Mesenchymal stem cell (in vitro differentiated cells and primary cell): Measurements from ENCODE around the gene SAFB.

Experiments used
- DNase-seq: peaks from one replicate; pipeline ENCODE4 v3.0.0-alpha.2; 2013
- H2AFZ ChIP-seq: one replicate; pipeline ENCODE4 v1.6.1; 2013; ENCODE audit warnings: low read depth, mild to moderate bottlenecking, control low read depth, inconsistent platforms, low read length, moderate library complexity
- H2AK5ac ChIP-seq: 2 replicates; pipeline ENCODE4 v1.6.1; 2013; ENCODE audit warnings: low read length, moderate library complexity, mild to moderate bottlenecking, inconsistent platforms; ENCODE audit not compliant: severe bottlenecking
- H2BK120ac ChIP-seq: one replicate; pipeline ENCODE4 v1.6.1; 2013; ENCODE audit warnings: low read depth, mild to moderate bottlenecking, inconsistent platforms, low read length, moderate library complexity
- H2BK12ac ChIP-seq, 2 experiments: one replicate each; pipeline ENCODE4 v1.6.1; 2013; ENCODE audit warnings: inconsistent platforms in 2 of 2, low read length in 2 of 2, mild to moderate bottlenecking in 2 of 2, moderate library complexity in 2 of 2, control low read depth in 1 of 2
- H2BK15ac ChIP-seq: one replicate; pipeline ENCODE4 v1.6.1; 2013; ENCODE audit warnings: mild to moderate bottlenecking, low read depth, inconsistent platforms; ENCODE audit not compliant: poor library complexity, severe bottlenecking
- H2BK5ac ChIP-seq: 2 replicates; pipeline ENCODE4 v1.6.1; 2013; ENCODE audit warnings: low read depth, mild to moderate bottlenecking, low read length, control low read depth, inconsistent platforms; ENCODE audit not compliant: poor library complexity, severe bottlenecking
- H3K14ac ChIP-seq, 2 experiments: one replicate each; pipeline ENCODE4 v1.6.1; 2013; ENCODE audit warnings: inconsistent platforms in 2 of 2, low read length in 2 of 2, control low read depth in 1 of 2, mild to moderate bottlenecking in 1 of 2, moderate library complexity in 1 of 2
- H3K18ac ChIP-seq, 2 experiments: one replicate each; pipeline ENCODE4 v1.6.1; 2013; ENCODE audit warnings: inconsistent platforms in 2 of 2, low read length in 2 of 2, control low read depth in 1 of 2, low read depth in 1 of 2, mild to moderate bottlenecking in 1 of 2
- H3K23ac ChIP-seq, 2 experiments: one replicate each; pipeline ENCODE4 v1.6.1; 2013; ENCODE audit warnings: inconsistent platforms in 2 of 2, low read length in 2 of 2, mild to moderate bottlenecking in 2 of 2, moderate library complexity in 2 of 2, control low read depth in 1 of 2
- H3K27ac ChIP-seq: 2 replicates; pipeline ENCODE4 v1.5.1; 2013; ENCODE audit warnings: mild to moderate bottlenecking, moderate library complexity, low read length, control low read depth, inconsistent platforms; ENCODE audit not compliant: poor library complexity, severe bottlenecking
- H3K27me3 ChIP-seq, 2 experiments: 2 replicates each; pipeline versions ENCODE4 v1.6.1 to v1.7.0; 2013; ENCODE audit warnings: low read length in 2 of 2, mild to moderate bottlenecking in 2 of 2, moderate library complexity in 2 of 2, control low read depth in 1 of 2, inconsistent platforms in 1 of 2; ENCODE audit not compliant: control insufficient read depth in 1 of 2, insufficient read depth in 1 of 2
- H3K36me3 ChIP-seq, 2 experiments: 2 replicates each; pipeline versions ENCODE4 v1.6.1 to v1.7.0; 2013; ENCODE audit warnings: low read length in 2 of 2, control low read depth in 1 of 2, inconsistent platforms in 1 of 2, low read depth in 1 of 2, mild to moderate bottlenecking in 1 of 2; ENCODE audit not compliant: insufficient read depth in 2 of 2, control insufficient read depth in 1 of 2
- H3K4ac ChIP-seq, 2 experiments: one replicate each; pipeline ENCODE4 v1.6.1; 2013; ENCODE audit warnings: inconsistent platforms in 2 of 2, low read length in 2 of 2, mild to moderate bottlenecking in 2 of 2, moderate library complexity in 2 of 2, control low read depth in 1 of 2, low read depth in 1 of 2
- H3K4me1 ChIP-seq: 2 replicates; pipeline ENCODE4 v1.6.1; 2013; ENCODE audit warnings: low read depth, low read length, control low read depth; ENCODE audit not compliant: control insufficient read depth, insufficient read depth
- H3K4me2 ChIP-seq: 2 replicates; pipeline ENCODE4 v1.6.1; 2013; ENCODE audit warnings: low read length, mild to moderate bottlenecking, inconsistent platforms; ENCODE audit not compliant: poor library complexity, severe bottlenecking
- H3K4me3 ChIP-seq, 2 experiments: 2 replicates each; pipeline versions ENCODE4 v1.5.1 to v1.7.0; 2013; ENCODE audit warnings: low read length in 2 of 2, mild to moderate bottlenecking in 2 of 2, control low read depth in 1 of 2, low read depth in 1 of 2; ENCODE audit not compliant: insufficient read depth in 1 of 2
- H3K79me1 ChIP-seq: replicated peaks from 2 replicates; pipeline ENCODE4 v1.6.1; 2013; ENCODE audit warnings: mild to moderate bottlenecking, control low read depth, low read length, inconsistent platforms; ENCODE audit not compliant: poor library complexity, severe bottlenecking
- H3K9ac ChIP-seq: 2 replicates; pipeline ENCODE4 v1.7.0; 2013; ENCODE audit warnings: mild to moderate bottlenecking, low read length, moderate library complexity
- H3K9me3 ChIP-seq: 2 replicates; pipeline ENCODE4 v1.7.0; 2013; ENCODE audit warnings: mild to moderate bottlenecking, low read length; ENCODE audit not compliant: control insufficient read depth
- H4K8ac ChIP-seq: one replicate; pipeline ENCODE4 v1.6.1; 2013; ENCODE audit warnings: inconsistent platforms, mild to moderate bottlenecking, low read length, moderate library complexity
- H4K91ac ChIP-seq: one replicate; pipeline ENCODE4 v1.6.1; 2013; ENCODE audit warnings: mild to moderate bottlenecking, low read length, inconsistent platforms
- WGBS: methylation state at CpG from one replicate; pipeline ENCODE4 v1.1.7; 2013; ENCODE audit warnings: mixed read lengths; 5-methylcytosine and 5-hydroxymethylcytosine counted together

SAFB gene

GRCh38 chr19:5595745-5596144 lies 27.1 kb upstream of the SAFB start:
- Histone ChIP-seq H2BK15ac (no peak overlapping the region), H3K79me1 (peaks cover 40% of the 10 kb centered on the region), H3K36me3 (peaks cover 91 to 97% of the 10 kb centered on the region in 2 experiments), H2BK12ac (no peak overlapping the region), H3K18ac (no peak overlapping the region), H3K27ac (no peak overlapping the region), H3K4me3 (no peak overlapping the region), H3K27me3 (no peaks in the 10 kb centered on the region), H3K4me1 (peaks cover under 1% of the 10 kb centered on the region), H3K4me2 (no peak overlapping the region), H2BK5ac (no peak overlapping the region), H2AFZ (no peak overlapping the region), H4K8ac (no peak overlapping the region), H3K9me3 (no peaks in the 10 kb centered on the region), H2AK5ac (no peak overlapping the region), H3K4ac (no peak overlapping the region), H4K91ac (no peak overlapping the region), H3K9ac (no peak overlapping the region), H3K23ac (no peak overlapping the region), H2BK120ac (no peak overlapping the region), H3K14ac (no peak overlapping the region)
- no peak for DNase-seq
- WGBS = 98% methylated on average over 9 of the region's 9 CpGs

GRCh38 chr19:5600797-5601196 lies 22.1 kb upstream of the SAFB start:
- Histone ChIP-seq H3K4me1 (no peaks in the 10 kb centered on the region), H3K14ac (no peak overlapping the region), H3K27me3 (no peaks in the 10 kb centered on the region), H2BK12ac (no peak overlapping the region), H3K4me2 (no peak overlapping the region), H2BK5ac (no peak overlapping the region), H3K79me1 (peaks cover 39% of the 10 kb centered on the region), H3K18ac (no peak overlapping the region), H3K9me3 (no peaks in the 10 kb centered on the region), H4K8ac (no peak overlapping the region), H3K4me3 (no peak overlapping the region), H4K91ac (no peak overlapping the region), H3K27ac (no peak overlapping the region), H3K36me3 (peaks cover 77 to 92% of the 10 kb centered on the region in 2 experiments), H3K23ac (no peak overlapping the region), H3K4ac (no peak overlapping the region), H2AFZ (no peak overlapping the region), H2BK120ac (no peak overlapping the region), H2AK5ac (no peak overlapping the region), H3K9ac (no peak overlapping the region), H2BK15ac (no peak overlapping the region)
- no peak for DNase-seq
- WGBS = 95% methylated on average over 6 of the region's 8 CpGs

GRCh38 chr19:5603626-5604025 lies 19.3 kb upstream of the SAFB start:
- Histone ChIP-seq H3K4me2 (no peak overlapping the region), H2AFZ (no peak overlapping the region), H4K91ac (no peak overlapping the region), H3K27me3 (no peaks in the 10 kb centered on the region), H3K4me1 (no peaks in the 10 kb centered on the region), H3K23ac (no peak overlapping the region), H3K9ac (no peak overlapping the region), H2BK12ac (no peak overlapping the region), H2BK15ac (no peak overlapping the region), H3K27ac (no peak overlapping the region), H2BK5ac (no peak overlapping the region), H2AK5ac (no peak overlapping the region), H3K4ac (no peak overlapping the region), H4K8ac (no peak overlapping the region), H3K4me3 (no peak overlapping the region), H3K79me1 (peaks cover 48% of the 10 kb centered on the region), H3K9me3 (no peaks in the 10 kb centered on the region), H3K36me3 (peaks cover 67 to 90% of the 10 kb centered on the region in 2 experiments), H3K18ac (no peak overlapping the region), H2BK120ac (no peak overlapping the region), H3K14ac (no peak overlapping the region)
- 92% methylated on average over 5 of the region's 5 CpGs for WGBS
- no peak for DNase-seq

GRCh38 chr19:5605362-5605761 lies 17.5 kb upstream of the SAFB start:
- Histone ChIP-seq H2AK5ac (no peak overlapping the region), H3K4me2 (no peak overlapping the region), H3K36me3 (peaks cover 66 to 89% of the 10 kb centered on the region in 2 experiments), H3K27ac (no peak overlapping the region), H3K79me1 (peaks cover 43% of the 10 kb centered on the region), H3K4ac (no peak overlapping the region), H4K8ac (no peak overlapping the region), H3K27me3 (no peaks in the 10 kb centered on the region), H3K4me1 (no peaks in the 10 kb centered on the region), H2BK15ac (no peak overlapping the region), H2BK12ac (no peak overlapping the region), H3K9me3 (no peaks in the 10 kb centered on the region), H2AFZ (no peak overlapping the region), H2BK5ac (no peak overlapping the region), H3K9ac (no peak overlapping the region), H4K91ac (no peak overlapping the region), H3K4me3 (no peak overlapping the region), H3K14ac (no peak overlapping the region), H3K23ac (peak overlapping the region in 1 of 2 experiments; percentile 22), H2BK120ac (no peak overlapping the region), H3K18ac (no peak overlapping the region)
- no peak for DNase-seq
- 97% methylated on average over 3 of the region's 3 CpGs for WGBS
